Measurements from ENCODE around the gene CLDN11.

CLDN11 gene

GRCh38 chr3:170469151-170470062, 50.7 kb downstream of the CLDN11 start:
- Histone ChIP-seq H3K9me3 (ENCODE audit: control insufficient read depth, insufficient read depth, low read length) (no peaks in the 10 kb centered on the region), H3K4me3 (ENCODE audit: low read length) (no peak overlapping the region), H3K27me3 (ENCODE audit: control insufficient read depth, insufficient read depth, low read length) (no peaks in the 10 kb centered on the region), H3K27ac (ENCODE audit: low read length) (no peak overlapping the region), H3K36me3 (ENCODE audit: control insufficient read depth, insufficient read depth, low read length) (no peaks in the 10 kb centered on the region), H3K4me1 (ENCODE audit: control insufficient read depth, insufficient read depth, low read length) (peaks cover 2% of the 10 kb centered on the region; the same call in 1 of the 2 replicates)
- no peak for DNase-seq (ENCODE audit: low read depth, low spot score)
- no CpG with 5 or more reads among the region's 5 CpGs for WGBS (ENCODE audit: insufficient coverage, insufficient read length)

GRCh38 chr3:170470063-170471016, 51.7 kb downstream of the CLDN11 start:
- Histone ChIP-seq H3K36me3 (ENCODE audit: control insufficient read depth, insufficient read depth, low read length) (no peaks in the 10 kb centered on the region), H3K4me1 (ENCODE audit: control insufficient read depth, insufficient read depth, low read length) (peaks cover 2% of the 10 kb centered on the region; the same call in 1 of the 2 replicates), H3K9me3 (ENCODE audit: control insufficient read depth, insufficient read depth, low read length) (no peaks in the 10 kb centered on the region), H3K27ac (ENCODE audit: low read length) (no peak overlapping the region), H3K27me3 (ENCODE audit: control insufficient read depth, insufficient read depth, low read length) (no peaks in the 10 kb centered on the region), H3K4me3 (ENCODE audit: low read length) (no peak overlapping the region)
- DNase-seq (ENCODE audit: low read depth, low spot score) = no peak
- WGBS (ENCODE audit: insufficient coverage, insufficient read length) = no CpG with 5 or more reads among the region's 9 CpGs

- H3K4me1 ChIP-seq (ENCODE audit: control insufficient read depth, insufficient read depth, low read length) = peaks cover 2% of the 10 kb centered on the region; the same call in 1 of the 2 replicates
- DNase-seq (ENCODE audit: low read depth, low spot score) = no peak
- no CpG with 5 or more reads among the region's 3 CpGs for WGBS (ENCODE audit: insufficient coverage, insufficient read length)
- no peak overlapping the region for H3K4me3 ChIP-seq (ENCODE audit: low read length)
- no peaks in the 10 kb centered on the region for H3K27me3 ChIP-seq (ENCODE audit: control insufficient read depth, insufficient read depth, low read length)
- H3K9me3 ChIP-seq (ENCODE audit: control insufficient read depth, insufficient read depth, low read length) = no peaks in the 10 kb centered on the region
- no peaks in the 10 kb centered on the region for H3K36me3 ChIP-seq (ENCODE audit: control insufficient read depth, insufficient read depth, low read length)
- H3K27ac ChIP-seq (ENCODE audit: low read length) = no peak overlapping the region
Observed at GRCh38 chr3:170471149-170471548, 52.5 kb downstream of the CLDN11 start.

- Histone ChIP-seq H3K4me3 (ENCODE audit: low read length) (no peak overlapping the region), H3K36me3 (ENCODE audit: control insufficient read depth, insufficient read depth, low read length) (no peaks in the 10 kb centered on the region), H3K4me1 (ENCODE audit: control insufficient read depth, insufficient read depth, low read length) (no peaks in the 10 kb centered on the region), H3K27ac (ENCODE audit: low read length) (no peak overlapping the region), H3K27me3 (ENCODE audit: control insufficient read depth, insufficient read depth, low read length) (no peaks in the 10 kb centered on the region), H3K9me3 (ENCODE audit: control insufficient read depth, insufficient read depth, low read length) (no peaks in the 10 kb centered on the region)
- no CpG with 5 or more reads among the region's 3 CpGs for WGBS (ENCODE audit: insufficient coverage, insufficient read length)
- no peak for DNase-seq (ENCODE audit: low read depth, low spot score)
Observed at GRCh38 chr3:170473358-170473757, 54.7 kb downstream of the CLDN11 start.

GRCh38 chr3:170475092-170475685, 56.5 kb downstream of the CLDN11 start:
- no peak overlapping the region for H3K27ac ChIP-seq (ENCODE audit: low read length)
- H3K9me3 ChIP-seq (ENCODE audit: control insufficient read depth, insufficient read depth, low read length) = no peaks in the 10 kb centered on the region
- DNase-seq (ENCODE audit: low read depth, low spot score) = no peak
- no CpG with 5 or more reads among the region's 3 CpGs for WGBS (ENCODE audit: insufficient coverage, insufficient read length)
- no peaks in the 10 kb centered on the region for H3K4me1 ChIP-seq (ENCODE audit: control insufficient read depth, insufficient read depth, low read length)
- H3K36me3 ChIP-seq (ENCODE audit: control insufficient read depth, insufficient read depth, low read length) = no peaks in the 10 kb centered on the region
- H3K27me3 ChIP-seq (ENCODE audit: control insufficient read depth, insufficient read depth, low read length) = no peaks in the 10 kb centered on the region
- no peak overlapping the region for H3K4me3 ChIP-seq (ENCODE audit: low read length)

- no CpG with 5 or more reads among the region's 6 CpGs for WGBS (ENCODE audit: insufficient coverage, insufficient read length)
- Histone ChIP-seq H3K4me3 (ENCODE audit: low read length) (no peak overlapping the region), H3K9me3 (ENCODE audit: control insufficient read depth, insufficient read depth, low read length) (no peaks in the 10 kb centered on the region), H3K27me3 (ENCODE audit: control insufficient read depth, insufficient read depth, low read length) (no peaks in the 10 kb centered on the region), H3K36me3 (ENCODE audit: control insufficient read depth, insufficient read depth, low read length) (no peaks in the 10 kb centered on the region), H3K27ac (ENCODE audit: low read length) (no peak overlapping the region), H3K4me1 (ENCODE audit: control insufficient read depth, insufficient read depth, low read length) (no peaks in the 10 kb centered on the region)
- DNase-seq (ENCODE audit: low read depth, low spot score) = no peak
Observed at GRCh38 chr3:170476291-170476690, 57.6 kb downstream of the CLDN11 start.

- DNase-seq (ENCODE audit: low read depth, low spot score) = no peak
- H3K27me3 ChIP-seq (ENCODE audit: control insufficient read depth, insufficient read depth, low read length) = no peaks in the 10 kb centered on the region
- H3K27ac ChIP-seq (ENCODE audit: low read length) = no peak overlapping the region
- H3K9me3 ChIP-seq (ENCODE audit: control insufficient read depth, insufficient read depth, low read length) = no peaks in the 10 kb centered on the region
- no peaks in the 10 kb centered on the region for H3K4me1 ChIP-seq (ENCODE audit: control insufficient read depth, insufficient read depth, low read length)
- H3K4me3 ChIP-seq (ENCODE audit: low read length) = no peak overlapping the region
- no peaks in the 10 kb centered on the region for H3K36me3 ChIP-seq (ENCODE audit: control insufficient read depth, insufficient read depth, low read length)
- WGBS (ENCODE audit: insufficient coverage, insufficient read length) = no CpG with 5 or more reads among the region's 2 CpGs
Observed at GRCh38 chr3:170477395-170477794, 58.7 kb downstream of the CLDN11 start.

GRCh38 chr3:170480111-170480510, 61.4 kb downstream of the CLDN11 start:
- no peak for DNase-seq (ENCODE audit: low read depth, low spot score)
- no peak overlapping the region for H3K27ac ChIP-seq (ENCODE audit: low read length)
- no peaks in the 10 kb centered on the region for H3K27me3 ChIP-seq (ENCODE audit: control insufficient read depth, insufficient read depth, low read length)
- H3K4me1 ChIP-seq (ENCODE audit: control insufficient read depth, insufficient read depth, low read length) = no peaks in the 10 kb centered on the region
- H3K4me3 ChIP-seq (ENCODE audit: low read length) = no peak overlapping the region
- no peaks in the 10 kb centered on the region for H3K36me3 ChIP-seq (ENCODE audit: control insufficient read depth, insufficient read depth, low read length)
- no peaks in the 10 kb centered on the region for H3K9me3 ChIP-seq (ENCODE audit: control insufficient read depth, insufficient read depth, low read length)
- no CpG with 5 or more reads among the region's 4 CpGs for WGBS (ENCODE audit: insufficient coverage, insufficient read length)

GRCh38 chr3:170482199-170482598, 63.5 kb downstream of the CLDN11 start:
- Histone ChIP-seq H3K4me1 (ENCODE audit: control insufficient read depth, insufficient read depth, low read length) (peaks cover 2% of the 10 kb centered on the region; the same call in 1 of the 2 replicates), H3K27me3 (ENCODE audit: control insufficient read depth, insufficient read depth, low read length) (no peaks in the 10 kb centered on the region), H3K36me3 (ENCODE audit: control insufficient read depth, insufficient read depth, low read length) (no peaks in the 10 kb centered on the region), H3K9me3 (ENCODE audit: control insufficient read depth, insufficient read depth, low read length) (no peaks in the 10 kb centered on the region), H3K27ac (ENCODE audit: low read length) (no peak overlapping the region), H3K4me3 (ENCODE audit: low read length) (no peak overlapping the region)
- no peak for DNase-seq (ENCODE audit: low read depth, low spot score)
- no CpG with 5 or more reads among the region's 4 CpGs for whole genome bisulfite sequencing (ENCODE audit: insufficient coverage, insufficient read length)
